Keratinocyte (primary cell): Measurements from ENCODE around the gene LCT. TPM values are rescaled to one million over a fixed set of nuclear protein-coding genes. Genes with fewer than 3 reads are reported as not detected.

Experiments
- DNase-seq: peaks from one replicate; pipeline ENCODE4 v3.0.0-alpha.2; 2011; ENCODE audit warnings: low read depth, missing footprints, low spot score
- FAIRE-seq: peaks from 2 replicates; lab custom pipeline; 2011; peaks lifted over from hg19 to GRCh38; lab: Jason Lieb, UNC
- H2AFZ ChIP-seq: 2 replicates; pipeline ENCODE4 v1.6.0; 2012; ENCODE audit warnings: low read length, control low read depth, inconsistent platforms; ENCODE audit not compliant: control insufficient read depth
- H3K27ac ChIP-seq: 2 replicates; pipeline ENCODE4 v1.5.1; 2011; ENCODE audit warnings: low read length; ENCODE audit not compliant: control insufficient read depth, insufficient read depth
- H3K27me3 ChIP-seq: 3 replicates; pipeline ENCODE4 v1.6.0; 2011; ENCODE audit warnings: low read length; ENCODE audit not compliant: control insufficient read depth, insufficient read depth; ENCODE audit errors: extremely low read depth
- H3K36me3 ChIP-seq, 2 experiments: 2 replicates in 1 of 2; 3 replicates in 1 of 2; pipeline ENCODE4 v1.5.1; 2011; ENCODE audit warnings: low read length in 2 of 2, mild to moderate bottlenecking in 1 of 2; ENCODE audit not compliant: control insufficient read depth in 2 of 2, insufficient read depth in 2 of 2; ENCODE audit errors: extremely low read depth in 1 of 2
- H3K4me1 ChIP-seq: 3 replicates; pipeline ENCODE4 v1.5.1; 2011; ENCODE audit warnings: low read length; ENCODE audit not compliant: control insufficient read depth, insufficient read depth; ENCODE audit errors: extremely low read depth
- H3K4me2 ChIP-seq: 3 replicates; pipeline ENCODE4 v1.6.0; 2011; ENCODE audit warnings: low read depth, low read length; ENCODE audit not compliant: control insufficient read depth, insufficient read depth; ENCODE audit errors: extremely low read depth
- H3K4me3 ChIP-seq, 3 experiments: fragments of 200-600 bp in 1 of 3; sonication (generic) in 1 of 3; 2 replicates in 2 of 3; 3 replicates in 1 of 3; pipeline ENCODE4 v1.5.1; 2011 to 2016; ENCODE audit warnings: low read length in 3 of 3, mild to moderate bottlenecking in 3 of 3, control low read depth in 2 of 3, inconsistent platforms in 1 of 3, low read depth in 1 of 3, mixed read lengths in 1 of 3, mixed run types in 1 of 3, moderate library complexity in 1 of 3; ENCODE audit not compliant: control insufficient read depth in 2 of 3, insufficient read depth in 2 of 3; ENCODE audit errors: extremely low read depth in 1 of 3
- H3K79me2 ChIP-seq: 2 replicates; pipeline ENCODE4 v1.6.0; 2012; ENCODE audit warnings: low read length; ENCODE audit not compliant: control insufficient read depth, insufficient read depth
- H3K9ac ChIP-seq: 3 replicates; pipeline ENCODE4 v1.6.0; 2011; ENCODE audit warnings: low read length; ENCODE audit not compliant: control insufficient read depth, insufficient read depth; ENCODE audit errors: extremely low read depth
- H3K9me1 ChIP-seq: 3 replicates; pipeline ENCODE4 v1.6.0; 2011; ENCODE audit warnings: low read length; ENCODE audit not compliant: control insufficient read depth, insufficient read depth; ENCODE audit errors: extremely low read depth
- H3K9me3 ChIP-seq: 2 replicates; pipeline ENCODE4 v1.5.1; 2012; ENCODE audit warnings: low read depth, low read length; ENCODE audit not compliant: control insufficient read depth
- H4K20me1 ChIP-seq: 3 replicates; pipeline ENCODE4 v1.6.0; 2011; ENCODE audit warnings: low read length; ENCODE audit not compliant: control insufficient read depth, insufficient read depth; ENCODE audit errors: extremely low read depth
- CTCF ChIP-seq, 3 experiments: IDR thresholded peaks in 1 of 3; conservative IDR thresholded peaks in 1 of 3; optimal IDR thresholded peaks in 1 of 3; 2 replicates in 2 of 3; 3 replicates in 1 of 3; pipeline versions ENCODE3 to v1.5.1; 2011; ENCODE audit warnings: low read length in 3 of 3, mild to moderate bottlenecking in 3 of 3, moderate library complexity in 2 of 3, control low read depth in 1 of 3, inconsistent platforms in 1 of 3; ENCODE audit not compliant: insufficient read depth in 2 of 3; ENCODE audit errors: extremely low read depth in 1 of 3
- EZH2 ChIP-seq: IDR thresholded peaks from one replicate; pipeline ENCODE4 v1.6.1; 2012; ENCODE audit warnings: inconsistent platforms, mild to moderate bottlenecking, low read length, moderate library complexity
- dilution Hi-C: fragments of 300-500 bp; cut with MboI; formaldehyde crosslinking; loops from one replicate; pipeline ENCODE4 v1.7.0; 2020; ENCODE audit warnings: low sequenced_read_pairs; ENCODE audit not compliant: extremely low pct_ligation_motif_present
- polyA plus RNA-seq, 5 experiments: library from polyadenylated mRNA; depleted of rRNA in 3 of 5; stranded (reverse) in 3 of 5; stranded (forward) in 1 of 5; unstranded in 1 of 5; fragments of >200 nt; gene quantifications; 1 replicate in 1 of 5; 2 replicates in 3 of 5; 3 replicates in 1 of 5; pipeline versions ENCODE4 v1.2.1 to v1.2.3, GENCODE V29; 2011 to 2012; ENCODE audit warnings: missing spikeins in 2 of 5, low read depth in 1 of 5, low replicate concordance in 1 of 5

Gene LCT
- polyA plus RNA-seq, 1 donor (not counting 4 experiments of a cell fraction or from before 2014, with no cell fraction given): 0.01 TPM

- DNase-seq (no peak), FAIRE-seq (no peak)
- H3K9me1 ChIP-seq: no peaks in the 10 kb centered on the region
- no peaks in the 10 kb centered on the region for H4K20me1 ChIP-seq
- TF ChIP-seq CTCF (optimal IDR thresholded peaks at IDR 0.05 in 1 of 3, IDR thresholded peaks at IDR 0.05 in 1 of 3, conservative IDR thresholded peaks at IDR 0.05 in 1 of 3; ENCODE audit: extremely low read depth in 1 of 3, insufficient read depth in 2 of 3, low read length in 3 of 3): no peak
- TF ChIP-seq EZH2: no peak
- H3K36me3 ChIP-seq: peaks cover 14 to 28% of the 10 kb centered on the region in 2 experiments
- no peaks in the 10 kb centered on the region for H3K4me1 ChIP-seq
- dilution Hi-C loops: no loop called here
- no peak overlapping the region for H3K4me2 ChIP-seq
- no peaks in the 10 kb centered on the region for H3K9me3 ChIP-seq
- no peak overlapping the region for H3K9ac ChIP-seq
- H3K4me3 ChIP-seq: no peak overlapping the region
- no peak overlapping the region for H3K27ac ChIP-seq
- H2AFZ ChIP-seq: no peak overlapping the region
- peaks cover 2% of the 10 kb centered on the region for H3K79me2 ChIP-seq
- no peaks in the 10 kb centered on the region for H3K27me3 ChIP-seq
Measured at GRCh38 chr2:135756692-135757091, 80.3 kb downstream of the LCT start.

- no peak for DNase-seq
- Histone ChIP-seq H2AFZ (no peak overlapping the region), H3K4me3 (no peak overlapping the region), H3K79me2 (peaks cover 2% of the 10 kb centered on the region), H3K27me3 (no peaks in the 10 kb centered on the region), H3K4me1 (no peaks in the 10 kb centered on the region), H3K36me3 (peaks cover 12 to 19% of the 10 kb centered on the region in 2 experiments), H3K9me3 (no peaks in the 10 kb centered on the region), H3K9me1 (no peaks in the 10 kb centered on the region), H3K27ac (no peak overlapping the region), H3K4me2 (no peak overlapping the region), H4K20me1 (no peaks in the 10 kb centered on the region), H3K9ac (no peak overlapping the region)
- TF ChIP-seq CTCF (optimal IDR thresholded peaks at IDR 0.05 in 1 of 3, IDR thresholded peaks at IDR 0.05 in 1 of 3, conservative IDR thresholded peaks at IDR 0.05 in 1 of 3; ENCODE audit: extremely low read depth in 1 of 3, insufficient read depth in 2 of 3, low read length in 3 of 3) (no peak), EZH2 (no peak)
- dilution Hi-C loops: no loop called here
- no peak for FAIRE-seq
Measured at GRCh38 chr2:135755573-135755972, 81.4 kb downstream of the LCT start.
